NCI-H146 treated with DMSO at 0.1 percent for 48 hours (cell line): Measurements from ENCODE around the gene ARMC9.
"Not testable (repeated sequence)": the region's sequence is repeated elsewhere in the genome, so short reads cannot be mapped to it uniquely, and the experiment has no call there.

ENCODE experiments used
- DNase-seq: peaks from one replicate; lab custom pipeline; 2025; ENCODE audit not compliant: unreplicated experiment; lab: John Stamatoyannopoulos, UW

The ARMC9 gene

DNA sequence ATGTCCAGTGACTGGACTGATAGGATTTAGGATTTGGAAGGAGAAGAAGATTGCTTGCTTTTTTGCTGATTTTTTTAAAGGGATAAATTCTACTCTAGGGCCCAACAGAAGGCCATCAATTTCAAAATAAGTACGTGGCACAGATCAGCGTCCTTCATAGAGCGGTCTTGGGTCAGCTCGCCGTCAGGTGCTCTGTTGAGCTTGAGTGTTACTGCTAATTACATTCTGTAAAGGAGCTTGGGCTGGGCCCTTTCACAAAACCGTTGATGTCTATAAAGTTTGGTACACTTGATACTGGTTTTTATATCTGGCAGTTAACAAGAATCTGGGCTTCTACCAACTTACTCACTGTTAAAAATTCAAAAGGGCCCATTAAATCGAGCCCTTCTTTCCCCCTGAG is 45.4 kb downstream of the ARMC9 start:
- DNase-seq, result no peak

GRCh38 chr2:231244382-231245248 is 46.2 kb downstream of the ARMC9 start:
- DNase-seq, result no peak

- no peak for DNase-seq
Measured at GRCh38 chr2:231245249-231246094, 47.0 kb downstream of the ARMC9 start.

- no peak for DNase-seq
Measured at GRCh38 chr2:231246171-231246842, 47.9 kb downstream of the ARMC9 start.

GRCh38 chr2:231250146-231250545 is 51.7 kb downstream of the ARMC9 start:
- DNase-seq, result no peak

- no peak for DNase-seq
Measured at GRCh38 chr2:231250698-231251097, 52.3 kb downstream of the ARMC9 start.

GRCh38 chr2:231253292-231253691 is 54.9 kb downstream of the ARMC9 start:
- not testable (repeated sequence) for DNase-seq

GRCh38 chr2:231256494-231256893 is 58.1 kb downstream of the ARMC9 start:
- DNase-seq, result no peak

DNA sequence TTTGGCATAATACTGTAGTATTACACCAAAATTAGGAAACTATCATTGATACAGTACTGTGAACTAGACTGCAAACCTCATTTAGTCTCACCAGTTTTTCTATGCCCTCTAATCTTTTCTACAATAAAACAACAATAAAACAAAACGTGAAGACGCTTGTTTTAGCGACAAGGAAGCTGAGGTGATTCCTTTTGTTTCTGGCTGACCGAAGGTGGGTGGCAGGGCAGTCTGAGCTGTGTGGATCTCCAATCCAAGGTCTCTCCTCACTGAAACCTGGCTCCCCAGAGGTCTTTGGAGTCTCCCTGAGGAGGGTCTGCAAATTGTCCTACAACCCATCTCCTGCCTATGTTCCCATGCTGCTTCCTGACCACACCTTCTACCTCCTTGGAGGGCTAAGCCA is 59.3 kb downstream of the ARMC9 start:
- no peak for DNase-seq

- no peak for DNase-seq
Measured at GRCh38 chr2:231258701-231259100, 60.3 kb downstream of the ARMC9 start.

- DNase-seq, result no peak
Measured at GRCh38 chr2:231259104-231259503, 60.7 kb downstream of the ARMC9 start.

DNA sequence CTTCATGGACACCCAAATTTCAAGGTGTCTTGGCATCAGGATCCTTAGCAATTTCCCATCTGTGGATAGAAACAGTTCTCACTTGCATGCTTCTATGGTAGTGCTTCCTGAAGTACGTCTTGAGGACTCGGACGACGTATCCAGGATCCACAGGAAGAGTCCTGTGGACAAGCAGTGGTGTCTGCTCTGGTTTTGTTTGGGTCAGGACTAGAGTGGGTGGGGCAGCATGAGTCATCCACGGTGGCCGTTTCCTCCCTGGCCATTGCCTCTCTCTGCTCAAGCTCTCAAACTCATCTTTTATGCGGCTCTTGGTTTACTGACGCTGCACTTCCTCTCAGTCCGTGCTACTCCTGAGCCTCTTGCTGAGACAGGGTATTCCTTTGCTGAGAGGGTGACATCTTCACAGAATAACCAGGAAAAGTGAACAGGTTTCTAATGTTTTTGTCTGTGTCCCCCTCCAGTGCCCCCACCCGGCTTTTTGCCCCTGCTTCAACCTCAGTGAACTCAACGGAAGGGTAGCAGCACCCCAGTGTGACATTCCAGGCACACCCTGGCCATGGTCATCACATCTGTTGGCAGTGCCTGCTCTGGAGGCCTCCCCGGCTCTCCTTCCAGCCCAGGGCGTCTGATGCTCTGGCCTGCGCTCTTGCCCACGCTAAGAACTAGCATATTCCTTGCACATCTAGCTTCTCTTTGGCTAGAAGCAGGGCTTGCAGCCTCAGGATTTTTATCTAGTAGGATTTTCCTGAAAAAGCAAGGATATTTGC is 62.2 kb downstream of the ARMC9 start:
- no peak for DNase-seq

- no peak for DNase-seq
Measured at GRCh38 chr2:231263118-231263831, 64.8 kb downstream of the ARMC9 start.

- no peak for DNase-seq
Measured at GRCh38 chr2:231270221-231271114, 72.0 kb downstream of the ARMC9 start.

- DNase-seq, result no peak
Measured at GRCh38 chr2:231272991-231273390, 74.6 kb downstream of the ARMC9 start.

DNA sequence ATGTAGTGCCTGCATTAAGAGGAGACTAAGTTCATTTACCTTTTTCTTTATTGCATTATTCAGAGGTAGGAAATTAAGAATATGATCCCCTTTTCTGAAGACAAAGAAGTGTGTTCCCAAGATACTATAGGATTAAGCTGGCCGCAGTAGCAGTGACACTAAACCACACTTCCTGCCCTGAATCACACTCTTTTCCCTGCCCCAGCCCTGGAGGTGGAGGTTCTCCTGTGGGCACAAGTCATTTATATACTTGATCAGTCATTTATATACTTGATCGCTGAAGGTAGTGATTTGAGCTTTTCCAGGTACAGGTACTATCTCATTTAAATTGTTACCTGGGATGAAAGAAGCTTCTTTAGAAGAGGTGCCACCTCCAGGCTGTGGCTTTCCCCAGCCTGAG is 78.6 kb downstream of the ARMC9 start:
- no peak for DNase-seq

DNA sequence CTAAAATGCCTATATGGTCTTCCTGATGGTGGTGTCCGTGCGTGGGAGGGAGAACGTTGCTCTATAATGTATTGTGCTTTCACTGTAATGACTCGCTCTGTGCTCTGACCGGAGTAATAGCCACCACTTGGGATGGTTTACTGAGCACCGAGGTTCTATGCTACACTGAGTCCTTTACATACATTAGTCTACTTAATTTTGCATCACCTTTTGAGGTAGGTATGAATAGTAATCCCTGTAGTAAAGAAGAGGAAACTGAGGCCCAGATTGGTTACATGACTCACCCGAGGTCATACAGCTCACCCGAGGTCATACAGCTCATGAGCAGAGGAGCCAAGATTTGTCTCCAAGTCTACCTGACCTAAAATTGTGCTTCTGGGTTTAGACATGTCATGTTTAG is 79.5 kb downstream of the ARMC9 start:
- no peak for DNase-seq

- no peak for DNase-seq
Measured at GRCh38 chr2:231278868-231279267, 80.4 kb downstream of the ARMC9 start.

DNA sequence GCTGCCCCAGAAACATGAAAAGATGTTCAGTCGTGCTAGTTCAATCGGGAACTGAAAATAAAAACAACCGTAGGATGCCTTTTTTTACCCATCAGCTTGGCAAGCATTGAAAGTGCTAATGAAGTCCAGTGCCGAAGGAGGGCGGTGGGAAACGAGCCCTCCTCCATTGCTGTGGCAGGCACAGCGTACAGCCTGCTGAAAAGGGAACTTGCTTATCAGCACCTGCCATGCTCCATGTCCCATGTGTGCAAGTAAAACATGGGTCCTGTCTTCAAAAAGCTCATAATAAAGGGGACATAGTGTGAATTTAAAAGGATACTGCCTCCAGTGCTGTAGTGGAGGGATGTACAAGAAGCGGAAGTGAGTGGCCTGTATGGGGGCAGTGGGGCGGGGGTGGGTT is 82.4 kb downstream of the ARMC9 start:
- no peak for DNase-seq
